ENCODE measurements around the gene SLC30A7.
A peak's percentile ranks its signal among the peaks of the same experiment; 100 is the strongest.

SLC30A7 gene

DNA sequence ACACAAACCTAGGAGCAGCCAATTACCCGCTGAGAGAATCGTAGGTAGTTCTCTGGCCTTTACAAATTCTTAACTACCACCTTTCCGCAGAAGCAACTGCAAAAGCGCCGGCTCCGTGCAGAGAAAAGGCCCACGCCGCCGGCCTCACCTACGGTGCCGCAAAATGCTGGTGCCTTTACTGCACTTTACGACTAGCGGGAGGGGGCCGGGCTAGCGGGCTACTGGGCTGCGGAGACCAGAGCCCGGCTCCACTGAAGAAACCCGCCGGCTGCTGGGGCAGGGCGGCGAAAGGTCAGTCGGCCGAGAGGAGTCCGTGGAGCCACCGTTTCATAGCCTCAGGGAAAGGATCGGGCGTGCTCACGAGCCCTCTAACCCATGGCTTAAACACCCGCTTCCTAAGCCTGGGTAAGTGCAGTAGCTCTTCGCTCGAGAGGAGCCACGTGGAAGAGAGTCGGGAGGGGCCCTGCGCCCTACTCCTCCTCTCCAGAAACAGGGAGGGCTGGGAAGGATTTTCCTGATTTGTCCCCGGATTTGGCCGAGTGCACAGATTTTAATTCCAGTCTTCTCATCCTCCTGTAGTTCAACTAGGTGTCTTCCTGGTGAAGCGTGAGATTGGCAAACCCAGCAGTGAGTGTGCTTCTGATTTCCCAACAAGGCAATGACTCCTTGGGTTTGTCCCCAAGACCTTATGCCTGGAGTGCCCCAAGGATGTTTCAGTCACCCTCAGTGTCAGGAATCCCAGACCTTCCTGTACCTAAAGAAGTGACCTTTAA lies 130.0 kb downstream of the SLC30A7 start, which contains the start of gene DPH5:
Gene DPH5 (minus strand): TSS at position 128 of the 773 bp plus-strand sequence. CDS start 341 bp downstream, outside the sequence.
- DNase-seq (ENCODE audit: low spot score), result peak; percentile 57

DNA sequence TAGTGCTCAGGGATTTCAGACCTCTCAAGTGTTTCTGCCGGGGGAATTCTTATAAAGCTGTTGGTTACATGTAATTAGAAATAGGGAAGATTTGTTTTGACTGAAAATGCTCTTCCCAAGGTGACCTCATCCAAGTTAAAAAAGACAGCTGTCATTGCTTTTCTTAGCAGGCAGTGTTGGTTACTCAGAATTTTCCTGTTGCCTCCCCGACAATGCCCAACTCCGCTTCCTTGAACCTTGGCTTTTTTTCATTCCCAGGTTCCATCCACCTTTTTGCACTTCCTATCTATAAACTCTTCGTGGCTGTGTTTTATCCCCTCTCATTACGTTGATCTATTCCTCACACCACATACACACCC lies 130.5 kb downstream of the SLC30A7 start:
- no peak for DNase-seq (ENCODE audit: low spot score)

DNA sequence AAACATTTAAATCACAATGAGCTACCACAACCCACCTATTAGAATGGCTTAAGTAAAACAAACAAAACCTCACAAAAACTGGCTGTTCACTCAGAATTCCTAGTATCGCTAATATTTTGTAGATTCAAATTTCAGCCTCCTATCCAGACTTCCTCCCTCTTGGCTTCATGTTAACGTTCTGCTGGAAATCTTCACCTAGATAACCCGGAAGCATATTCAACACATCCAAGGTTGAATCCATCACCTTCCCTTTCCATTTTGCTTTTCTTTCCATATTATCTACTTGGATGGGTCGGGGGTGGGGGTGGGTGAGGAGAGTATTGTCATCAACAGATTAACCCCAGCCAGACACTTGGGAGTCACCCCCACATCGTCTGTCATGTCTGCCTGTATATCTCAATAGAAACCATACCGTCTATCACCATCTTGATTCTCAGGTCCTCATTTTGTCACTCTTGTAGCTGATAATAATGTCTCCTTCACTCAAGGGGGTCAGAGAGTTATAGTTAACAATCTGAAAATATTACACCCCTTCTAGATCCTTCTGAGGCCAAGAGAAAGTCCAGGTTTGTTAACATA lies 131.4 kb downstream of the SLC30A7 start:
- no peak for DNase-seq (ENCODE audit: low spot score)

DNA sequence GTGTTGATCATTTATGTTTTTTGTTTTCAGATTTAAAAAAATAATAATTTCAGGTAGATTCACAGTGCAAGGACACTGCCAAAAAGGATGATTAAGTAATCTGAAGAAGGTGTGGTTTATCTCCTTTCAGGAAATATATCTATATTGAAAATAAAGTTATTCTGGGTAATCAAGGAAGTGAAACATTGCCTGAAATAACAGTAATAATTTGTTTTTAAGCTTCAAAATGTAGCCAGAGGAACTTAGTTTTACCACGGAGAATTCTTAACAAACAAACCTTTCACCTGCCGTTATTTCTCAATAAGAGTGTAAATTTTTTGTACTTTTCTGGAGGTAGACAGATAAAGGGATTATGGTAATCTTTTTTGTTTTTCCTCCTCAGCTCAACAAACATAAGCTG lies 132.6 kb downstream of the SLC30A7 start:
- no peak for DNase-seq (ENCODE audit: low spot score)

DNA sequence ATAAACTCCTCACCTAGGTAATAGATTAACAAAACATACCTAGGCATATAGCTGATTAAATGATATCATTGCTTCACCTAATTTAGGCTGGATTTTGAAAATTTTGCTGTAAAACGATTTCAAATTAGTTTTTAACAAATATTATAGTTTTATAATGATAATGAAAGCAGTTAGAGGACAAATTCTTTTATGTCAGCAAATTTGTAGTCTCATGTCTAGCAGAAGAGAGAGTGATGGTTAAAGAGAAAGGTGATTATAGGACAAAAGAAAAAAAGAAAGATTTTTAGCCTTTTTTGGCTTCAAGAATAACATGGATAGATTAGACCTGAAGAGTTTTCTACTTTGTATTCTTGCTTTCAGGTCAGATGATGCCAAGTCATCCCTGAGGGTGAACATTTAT lies 133.3 kb downstream of the SLC30A7 start:
- DNase-seq (ENCODE audit: low spot score), result no peak

DNA sequence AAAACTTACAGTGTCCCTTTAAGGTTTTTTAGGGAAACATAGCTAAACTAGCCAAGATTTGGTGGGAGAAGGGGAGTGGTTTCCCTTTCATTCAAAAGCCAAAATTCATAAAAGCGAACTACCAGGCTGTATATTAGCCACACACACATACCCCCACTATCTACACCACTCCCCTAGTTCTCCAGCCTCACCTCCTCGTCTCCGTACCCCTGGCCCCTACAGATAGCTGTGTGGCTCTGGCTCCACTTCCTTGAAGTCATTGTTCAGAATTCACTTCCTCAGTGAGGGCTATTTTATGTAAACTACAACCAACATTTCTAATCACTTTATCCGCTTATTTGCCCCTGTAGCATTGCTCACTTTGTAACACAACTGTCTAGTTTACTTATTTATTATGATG lies 135.0 kb downstream of the SLC30A7 start:
- DNase-seq (ENCODE audit: low spot score), result no peak

Measured in hematopoietic multipotent progenitor cell treated with erythropoietin and hydrocortisone succinate and interleukin-3 and kit ligand, for 17 days (in vitro differentiated cells).